Smooth muscle cell (in vitro differentiated cells): ENCODE measurements around the gene LRP10. TPM values are rescaled to one million over a fixed set of nuclear protein-coding genes. Genes with fewer than 3 reads are reported as not detected.

Experiments
- DNase-seq: peaks from one replicate; lab custom pipeline; 2025; ENCODE audit not compliant: unreplicated experiment; lab: John Stamatoyannopoulos, UW
- H2AFZ ChIP-seq: fragments of 200-600 bp; sonication (generic); 2 replicates; pipeline ENCODE4 v1.6.0; 2016; ENCODE audit warnings: antibody characterized with exemption, low read depth, mild to moderate bottlenecking
- H3F3A ChIP-seq: fragments of 200-600 bp; sonication (generic); 2 replicates; pipeline ENCODE4 v1.6.0; 2017; ENCODE audit warnings: antibody characterized with exemption, low read depth
- H3K27ac ChIP-seq: fragments of 200-600 bp; sonication (generic); 2 replicates; pipeline ENCODE4 v1.5.1; 2016; ENCODE audit warnings: low read depth, mild to moderate bottlenecking
- H3K27me3 ChIP-seq: fragments of 200-600 bp; sonication (generic); 2 replicates; pipeline ENCODE4 v1.6.1; 2016; ENCODE audit warnings: low read depth, mild to moderate bottlenecking
- H3K36me3 ChIP-seq: fragments of 200-600 bp; sonication (generic); 2 replicates; pipeline ENCODE4 v1.5.1; 2016; ENCODE audit warnings: low read depth
- H3K4me1 ChIP-seq: fragments of 200-600 bp; sonication (generic); 2 replicates; pipeline ENCODE4 v1.5.1; 2016; ENCODE audit warnings: low read depth
- H3K4me2 ChIP-seq: fragments of 200-600 bp; sonication (generic); 2 replicates; pipeline ENCODE4 v1.6.0; 2016; ENCODE audit warnings: mild to moderate bottlenecking
- H3K4me3 ChIP-seq: fragments of 200-600 bp; sonication (generic); 2 replicates; pipeline ENCODE4 v1.5.1; 2016; ENCODE audit warnings: mild to moderate bottlenecking
- H3K79me2 ChIP-seq: fragments of 200-600 bp; sonication (generic); 2 replicates; pipeline ENCODE4 v1.6.0; 2016; ENCODE audit warnings: low read depth, mild to moderate bottlenecking
- H3K9ac ChIP-seq: fragments of 200-600 bp; sonication (generic); 2 replicates; pipeline ENCODE4 v1.6.0; 2016; ENCODE audit warnings: low read depth
- H3K9me3 ChIP-seq: fragments of 200-600 bp; sonication (generic); replicated peaks from 2 replicates; pipeline ENCODE4 v1.5.1; 2016; ENCODE audit warnings: low read depth
- H4K20me1 ChIP-seq: fragments of 200-600 bp; sonication (generic); 2 replicates; pipeline ENCODE4 v1.6.0; 2016; ENCODE audit warnings: low read depth
- CTCF ChIP-seq: fragments of 200-600 bp; sonication (generic); IDR thresholded peaks from 2 replicates; pipeline ENCODE4 v1.5.1; 2017; ENCODE audit warnings: borderline replicate concordance, mild to moderate bottlenecking, antibody characterized with exemption; ENCODE audit not compliant: insufficient read depth, poor library complexity, severe bottlenecking
- WGBS: methylation state at CpG from one replicate; pipeline ENCODE4 v1.1.7; 2016; ENCODE audit warnings: low lambda C conversion rate; 5-methylcytosine and 5-hydroxymethylcytosine counted together
- polyA plus RNA-seq: library from polyadenylated mRNA; unstranded; fragments of >200 nt; fragmentation: Nextera tagmentation; extraction: Ambion mirVana; gene quantifications from 2 replicates; pipeline ENCODE4 v1.2.1, GENCODE V29; 2016
- total RNA-seq: library from RNA; depleted of rRNA; stranded (reverse); fragments of >200 nt; gene quantifications from 2 replicates; pipeline ENCODE4 v1.2.3, GENCODE V29; 2014

LRP10 gene
- total and polyA plus RNA-seq, 2 experiments from 2014 or later, result 38.8 to 87.1 TPM

- Histone ChIP-seq H3K4me1 (peaks cover 10% of the 10 kb centered on the region), H3K4me3 (no peak overlapping the region), H3K79me2 (no peaks in the 10 kb centered on the region), H3F3A (peaks cover 10% of the 10 kb centered on the region), H4K20me1 (no peaks in the 10 kb centered on the region), H3K27me3 (no peaks in the 10 kb centered on the region), H2AFZ (no peak overlapping the region), H3K4me2 (no peak overlapping the region), H3K27ac (no peak overlapping the region), H3K9ac (no peak overlapping the region), H3K9me3 (no peaks in the 10 kb centered on the region), H3K36me3 (no peaks in the 10 kb centered on the region)
- TF ChIP-seq CTCF, result no peak
- DNase-seq, result no peak
- 86% methylated on average over 4 of the region's 4 CpGs for WGBS
These were observed 17.1 kb downstream of the LRP10 start for GRCh38 chr14:22888662-22889061.

DNA sequence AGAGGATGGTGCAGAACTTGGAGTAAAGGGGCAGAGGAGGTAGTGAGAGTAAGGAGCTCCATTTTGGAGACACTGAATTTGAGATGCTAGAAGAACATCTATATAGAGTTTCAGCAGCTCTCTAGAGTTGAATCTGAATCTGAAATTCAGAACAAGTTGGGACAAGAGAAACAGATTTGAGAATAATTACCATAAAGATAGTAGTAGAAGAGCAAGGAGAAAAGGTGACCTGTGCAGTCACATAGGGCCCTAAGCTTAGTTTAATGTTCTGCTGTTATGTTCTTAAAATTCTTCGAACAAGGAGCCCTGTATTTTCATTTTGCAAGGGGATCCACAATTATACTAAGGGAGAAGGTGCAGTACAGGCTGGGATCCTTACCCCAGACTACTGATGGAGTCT, 18.9 kb downstream of the LRP10 start:
- Histone ChIP-seq H3K4me3 (no peak overlapping the region), H3K9me3 (no peaks in the 10 kb centered on the region), H3K27me3 (no peaks in the 10 kb centered on the region), H2AFZ (no peak overlapping the region), H3K27ac (no peak overlapping the region), H3K4me2 (no peak overlapping the region), H4K20me1 (no peaks in the 10 kb centered on the region), H3K79me2 (no peaks in the 10 kb centered on the region), H3K9ac (no peak overlapping the region), H3F3A (peaks cover 10% of the 10 kb centered on the region), H3K36me3 (no peaks in the 10 kb centered on the region), H3K4me1 (peaks cover 6% of the 10 kb centered on the region)
- no peak for TF ChIP-seq CTCF
- WGBS, result 80% methylated on average over 1 of the region's 1 CpG
- no peak for DNase-seq

GRCh38 chr14:22892488-22892887, 20.9 kb downstream of the LRP10 start:
- no peak overlapping the region for H3K4me3 ChIP-seq
- no peaks in the 10 kb centered on the region for H3K27me3 ChIP-seq
- H3F3A ChIP-seq, result no peaks in the 10 kb centered on the region
- H3K27ac ChIP-seq, result no peak overlapping the region
- no peak overlapping the region for H3K9ac ChIP-seq
- no peak for TF ChIP-seq CTCF
- no peak for DNase-seq
- H3K4me1 ChIP-seq, result peaks cover 4% of the 10 kb centered on the region
- no peak overlapping the region for H3K4me2 ChIP-seq
- H3K9me3 ChIP-seq, result no peaks in the 10 kb centered on the region
- no peaks in the 10 kb centered on the region for H3K79me2 ChIP-seq
- no peak overlapping the region for H2AFZ ChIP-seq
- H4K20me1 ChIP-seq, result no peaks in the 10 kb centered on the region
- WGBS, result 82% methylated on average over 7 of the region's 7 CpGs
- H3K36me3 ChIP-seq, result no peaks in the 10 kb centered on the region

DNA sequence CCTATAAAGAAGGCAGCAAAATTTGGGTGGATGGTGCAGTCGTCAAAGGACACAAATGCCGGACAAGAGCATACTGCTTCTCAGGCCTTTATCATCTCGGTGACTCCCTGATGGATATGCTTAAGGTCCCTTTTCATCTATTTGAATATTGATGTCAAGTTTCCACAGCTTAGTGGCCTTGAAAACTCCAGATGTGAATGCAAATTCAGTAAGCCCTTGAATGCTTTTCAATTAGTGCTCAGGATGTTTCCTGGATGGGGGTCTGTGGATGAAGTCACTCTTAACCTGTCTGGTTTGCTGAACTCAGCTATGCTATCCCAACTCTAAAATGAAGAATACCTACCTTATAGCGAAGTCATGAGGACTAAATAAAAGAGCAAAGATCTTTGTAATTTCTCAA, 22.2 kb downstream of the LRP10 start:
- DNase-seq, result no peak
- H3F3A ChIP-seq, result peaks cover 9% of the 10 kb centered on the region
- WGBS, result 89% methylated on average over 4 of the region's 4 CpGs
- no peaks in the 10 kb centered on the region for H3K9me3 ChIP-seq
- H3K9ac ChIP-seq, result no peak overlapping the region
- no peak overlapping the region for H3K27ac ChIP-seq
- no peaks in the 10 kb centered on the region for H3K79me2 ChIP-seq
- peaks cover under 1% of the 10 kb centered on the region for H3K4me1 ChIP-seq
- no peak overlapping the region for H3K4me2 ChIP-seq
- H3K27me3 ChIP-seq, result no peaks in the 10 kb centered on the region
- H3K36me3 ChIP-seq, result no peaks in the 10 kb centered on the region
- no peak overlapping the region for H3K4me3 ChIP-seq
- no peak for TF ChIP-seq CTCF
- H4K20me1 ChIP-seq, result no peaks in the 10 kb centered on the region
- H2AFZ ChIP-seq, result no peak overlapping the region
